HG03060 (cell line): ENCODE results near the gene SYNJ2.

Experiments
- ATAC-seq: cut with Tn5 transposase; IDR thresholded peaks from one replicate; pipeline ENCODE4 v1.9.1; 2021; ENCODE audit warnings: low read depth, moderate number of reproducible peaks; ENCODE audit not compliant: unreplicated experiment

The SYNJ2 gene

GRCh38 chr6:157996201-157996712, 14.6 kb downstream of the SYNJ2 start:
- no peak for ATAC-seq

GRCh38 chr6:157996918-157997702, 15.4 kb downstream of the SYNJ2 start:
- no peak for ATAC-seq

GRCh38 chr6:157997893-157998608, 16.4 kb downstream of the SYNJ2 start:
- ATAC-seq, result no peak

GRCh38 chr6:157998707-157999167, 17.1 kb downstream of the SYNJ2 start:
- no peak for ATAC-seq

- ATAC-seq, result no peak
These were observed 17.7 kb downstream of the SYNJ2 start for GRCh38 chr6:157999168-158000051.

- ATAC-seq, result no peak
These were observed 19.1 kb downstream of the SYNJ2 start for GRCh38 chr6:158000530-158001307.

GRCh38 chr6:158002249-158002950, 20.7 kb downstream of the SYNJ2 start:
- no peak for ATAC-seq

- no peak for ATAC-seq
These were observed 21.5 kb downstream of the SYNJ2 start for GRCh38 chr6:158002951-158003853.

GRCh38 chr6:158003910-158004700, 22.4 kb downstream of the SYNJ2 start:
- ATAC-seq, result no peak

- ATAC-seq, result no peak
These were observed 23.0 kb downstream of the SYNJ2 start for GRCh38 chr6:158004701-158005095.

GRCh38 chr6:158005626-158006180, 24.0 kb downstream of the SYNJ2 start:
- ATAC-seq, result no peak

GRCh38 chr6:158006331-158006730, 24.7 kb downstream of the SYNJ2 start:
- no peak for ATAC-seq

GRCh38 chr6:158006821-158007570, 25.3 kb downstream of the SYNJ2 start:
- ATAC-seq, result no peak

- ATAC-seq, result no peak
These were observed 27.1 kb downstream of the SYNJ2 start for GRCh38 chr6:158008864-158009113.

GRCh38 chr6:158009114-158009891, 27.6 kb downstream of the SYNJ2 start:
- no peak for ATAC-seq
